A673 (cell line): ENCODE data around the gene KMT2C. TPM values are rescaled to one million over a fixed set of nuclear protein-coding genes. Genes with fewer than 3 reads are reported as not detected.

ENCODE experiments used
- BruUV-seq: library from RNA; stranded (reverse); fragments of 400-500 nt; replicated peaks from 2 replicates; lab custom pipeline; 2021; lab: Mats Ljungman, UMichigan
- CTCF ChIA-PET: fragments of 300-600 bp; sonication (Branson Sonifier 250); formaldehyde crosslinking; loops from one replicate; lab custom pipeline; 2022; ENCODE audit warnings: antibody characterized with exemption; lab: Charles Lee
- POLR2A ChIA-PET: fragments of 300-600 bp; sonication (Branson Sonifier 250); formaldehyde crosslinking; loops from one replicate; lab custom pipeline; 2022; ENCODE audit warnings: antibody characterized with exemption; ENCODE audit not compliant: low non-redundant PET; lab: Charles Lee
- DNase-seq: peaks from one replicate; pipeline ENCODE4 v3.0.0-alpha.2; 2015; ENCODE audit warnings: low spot score
- H3K27ac ChIP-seq: fragments of 200-600 bp; sonication (generic); 2 replicates; pipeline ENCODE4 v1.5.1; 2016; ENCODE audit warnings: mixed run types, low read depth, mild to moderate bottlenecking, mixed read lengths, antibody characterized with exemption, low read length; ENCODE audit not compliant: poor library complexity, severe bottlenecking
- H3K27me3 ChIP-seq: fragments of 200-600 bp; sonication (generic); replicated peaks from 2 replicates; pipeline ENCODE4 v1.6.1; 2017; ENCODE audit warnings: mixed run types, low read depth, mild to moderate bottlenecking, mixed read lengths, antibody characterized with exemption, low read length; ENCODE audit not compliant: insufficient read depth, poor library complexity
- H3K36me3 ChIP-seq: fragments of 200-600 bp; sonication (generic); 2 replicates; pipeline ENCODE4 v1.6.1; 2016; ENCODE audit warnings: mixed run types, mild to moderate bottlenecking, mixed read lengths, antibody characterized with exemption, low read length; ENCODE audit not compliant: insufficient read depth, poor library complexity, severe bottlenecking
- H3K4me1 ChIP-seq: fragments of 200-600 bp; sonication (generic); 2 replicates; pipeline ENCODE4 v1.6.1; 2017; ENCODE audit warnings: mixed run types, mild to moderate bottlenecking, mixed read lengths, antibody characterized with exemption, low read length; ENCODE audit not compliant: insufficient read depth, poor library complexity, severe bottlenecking
- H3K4me3 ChIP-seq: fragments of 200-600 bp; sonication (generic); 2 replicates; pipeline ENCODE4 v1.5.1; 2016; ENCODE audit warnings: low read depth, mixed run types, mild to moderate bottlenecking, mixed read lengths, low read length; ENCODE audit not compliant: poor library complexity, severe bottlenecking
- H3K9me3 ChIP-seq: fragments of 200-600 bp; sonication (generic); 2 replicates; pipeline ENCODE4 v1.6.1; 2016; ENCODE audit warnings: mixed run types, low read depth, mild to moderate bottlenecking, mixed read lengths, antibody characterized with exemption, low read length; ENCODE audit not compliant: poor library complexity, severe bottlenecking
- CTCF ChIP-seq: fragments of 300-800, 200-600 bp; sonication (generic); conservative IDR thresholded peaks from 2 replicates; pipeline ENCODE4 v1.5.1; 2017; ENCODE audit warnings: low read depth, mild to moderate bottlenecking, antibody characterized with exemption, low read length, moderate library complexity, mixed read lengths
- EZH2 ChIP-seq: fragments of 200-600 bp; sonication (generic); IDR thresholded peaks from 2 replicates; pipeline ENCODE4 v1.6.1; 2017; ENCODE audit warnings: borderline replicate concordance, low read depth, mild to moderate bottlenecking, mixed read lengths, antibody characterized with exemption, low read length; ENCODE audit not compliant: poor library complexity, severe bottlenecking
- intact Hi-C: fragments of 100-400 bp; cut with micrococcal nuclease; formaldehyde crosslinking; loops from one replicate; pipeline ENCODE4 v1.10.0; 2022; ENCODE audit not compliant: unreplicated experiment
- total RNA-seq: library from RNA; stranded (reverse); gene quantifications from 2 replicates; pipeline ENCODE4 v1.2.3, GENCODE V29; 2021

KMT2C gene
- total RNA-seq, 1 experiment from 2014 or later = 52.9 TPM

GRCh38 chr7:152152267-152152666 lies 283.5 kb downstream of the KMT2C start:
- Histone ChIP-seq H3K27ac (no peak overlapping the region), H3K27me3 (no peaks in the 10 kb centered on the region), H3K4me3 (no peak overlapping the region), H3K4me1 (no peaks in the 10 kb centered on the region), H3K36me3 (peaks cover 84% of the 10 kb centered on the region), H3K9me3 (no peaks in the 10 kb centered on the region)
- CTCF ChIA-PET = no interaction called here
- intact Hi-C loops = no loop called here
- DNase-seq = no peak
- TF ChIP-seq EZH2 (no peak), CTCF (no peak)
- POLR2A ChIA-PET = no interaction called here
- no TSS peak for BruUV-seq

DNA sequence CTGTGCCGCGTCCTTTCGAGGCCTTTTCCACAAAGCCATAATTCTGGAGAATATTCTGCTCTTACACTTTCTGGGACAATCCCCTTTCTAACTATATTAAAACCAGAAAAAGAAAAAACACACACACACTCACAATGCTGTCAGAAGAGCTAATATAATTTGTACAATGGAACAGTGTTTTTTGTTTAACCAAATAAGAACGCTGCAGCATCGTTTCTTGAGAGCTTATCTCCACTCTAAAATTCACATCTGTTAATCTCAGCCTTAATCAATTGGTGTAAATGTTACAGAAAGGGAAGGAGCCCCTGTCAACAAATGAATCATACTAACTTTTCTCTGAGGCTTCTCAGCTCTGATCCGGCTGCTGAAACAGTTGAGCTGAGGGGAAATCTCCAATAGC lies 286.4 kb downstream of the KMT2C start:
- Histone ChIP-seq H3K9me3 (no peaks in the 10 kb centered on the region), H3K4me1 (no peaks in the 10 kb centered on the region), H3K27ac (no peak overlapping the region), H3K27me3 (no peaks in the 10 kb centered on the region), H3K36me3 (peaks cover 89% of the 10 kb centered on the region), H3K4me3 (no peak overlapping the region)
- TF ChIP-seq EZH2 = no peak
- TF ChIP-seq CTCF = no peak
- BruUV-seq = no TSS peak
- ChIA-PET POLR2A (no interaction called here), CTCF (no interaction called here)
- intact Hi-C loops = loop anchor here (5.0 to 10.0 kb wide), 2 partner anchors 157 to 555 kb away; no protein-coding TSS in a partner anchor
- DNase-seq = no peak

GRCh38 chr7:152148706-152149105 lies 287.1 kb downstream of the KMT2C start:
- H3K4me3 ChIP-seq = no peak overlapping the region
- no peak for DNase-seq
- H3K36me3 ChIP-seq = peaks cover 89% of the 10 kb centered on the region
- no peaks in the 10 kb centered on the region for H3K27me3 ChIP-seq
- TF ChIP-seq CTCF (no peak), EZH2 (no peak)
- no peaks in the 10 kb centered on the region for H3K4me1 ChIP-seq
- no peak overlapping the region for H3K27ac ChIP-seq
- H3K9me3 ChIP-seq = no peaks in the 10 kb centered on the region
- ChIA-PET POLR2A (no interaction called here), CTCF (no interaction called here)
- intact Hi-C loops = loop anchor here (5.0 to 10.0 kb wide), 2 partner anchors 156 to 556 kb away; no protein-coding TSS in a partner anchor
- BruUV-seq = no TSS peak
